PC-9 (cell line): ENCODE measurements around the gene WFDC12. TPM values are rescaled to one million over a fixed set of nuclear protein-coding genes. Genes with fewer than 3 reads are reported as not detected.
A peak's percentile ranks its signal among the peaks of the same experiment; 100 is the strongest.

Experiments
- BruUV-seq: library from RNA; stranded (reverse); fragments of 400-500 nt; replicated peaks from 2 replicates; lab custom pipeline; 2021; lab: Mats Ljungman, UMichigan
- CTCF ChIA-PET: fragments of 300-600 bp; sonication (Branson Sonifier 250); formaldehyde crosslinking; loops from one replicate; lab custom pipeline; 2022; ENCODE audit warnings: antibody characterized with exemption; lab: Charles Lee
- POLR2A ChIA-PET: fragments of 300-600 bp; sonication (Branson Sonifier 250); formaldehyde crosslinking; loops from one replicate; lab custom pipeline; 2022; ENCODE audit warnings: antibody characterized with exemption; ENCODE audit not compliant: unreplicated experiment; lab: Charles Lee
- DNase-seq, 2 experiments: peaks; one replicate each; pipeline versions ENCODE4 v3.0.0 to v3.0.0-alpha.2; 2015 to 2022; ENCODE audit warnings: mixed read lengths in 1 of 2
- H2AFZ ChIP-seq: fragments of 200-600 bp; sonication (generic); 2 replicates; pipeline ENCODE4 v1.8.1; 2017; ENCODE audit warnings: antibody characterized with exemption
- H3F3A ChIP-seq: fragments of 200-600 bp; sonication (generic); 2 replicates; pipeline ENCODE4 v1.8.1; 2017; ENCODE audit warnings: antibody characterized with exemption, mild to moderate bottlenecking, low read depth; ENCODE audit not compliant: insufficient read depth
- H3K27ac ChIP-seq: fragments of 200-600 bp; sonication (generic); 2 replicates; pipeline ENCODE4 v1.6.1; 2016; ENCODE audit warnings: mixed run types
- H3K27me3 ChIP-seq: fragments of 200-600 bp; sonication (generic); 2 replicates; pipeline ENCODE4 v1.6.1; 2016; ENCODE audit warnings: low read depth, mixed run types; ENCODE audit not compliant: insufficient read depth
- H3K36me3 ChIP-seq: fragments of 200-600 bp; sonication (generic); 2 replicates; pipeline ENCODE4 v1.6.1; 2016; ENCODE audit warnings: low read depth, mixed run types
- H3K4me1 ChIP-seq: fragments of 200-600 bp; sonication (generic); replicated peaks from 2 replicates; pipeline ENCODE4 v1.6.1; 2016; ENCODE audit warnings: mixed run types; ENCODE audit not compliant: insufficient read depth
- H3K4me2 ChIP-seq: fragments of 200-600 bp; sonication (generic); 2 replicates; pipeline ENCODE4 v1.6.1; 2017; ENCODE audit warnings: mixed run types
- H3K4me3 ChIP-seq: fragments of 200-600 bp; sonication (generic); 2 replicates; pipeline ENCODE4 v1.6.1; 2016; ENCODE audit warnings: mixed run types
- H3K79me2 ChIP-seq: fragments of 200-600 bp; sonication (generic); 2 replicates; pipeline ENCODE4 v1.6.1; 2017; ENCODE audit warnings: low read depth, mixed run types
- H3K9me2 ChIP-seq: fragments of 200-600 bp; sonication (generic); 2 replicates; pipeline ENCODE4 v1.8.1; 2017; ENCODE audit warnings: mild to moderate bottlenecking; ENCODE audit not compliant: insufficient read depth
- H3K9me3 ChIP-seq: fragments of 200-600 bp; sonication (generic); 2 replicates; pipeline ENCODE4 v1.8.1; 2016; ENCODE audit warnings: low read depth; ENCODE audit not compliant: insufficient read depth
- H4K20me1 ChIP-seq: fragments of 200-600 bp; sonication (generic); 2 replicates; pipeline ENCODE4 v1.8.1; 2017; ENCODE audit not compliant: insufficient read depth
- CTCF ChIP-seq: fragments of 200-600 bp; sonication (generic); conservative IDR thresholded peaks from 2 replicates; pipeline ENCODE4 v1.6.1; 2017; ENCODE audit warnings: mixed run types, antibody characterized with exemption, mild to moderate bottlenecking, moderate library complexity
- EZH2 ChIP-seq: fragments of 200-600 bp; sonication (generic); IDR thresholded peaks from 2 replicates; pipeline ENCODE4 v1.8.0; 2017; ENCODE audit warnings: antibody characterized with exemption, low read depth
- intact Hi-C: fragments of 100-400 bp; cut with micrococcal nuclease; formaldehyde crosslinking; loops from one replicate; pipeline ENCODE4 v1.10.0; 2022; ENCODE audit not compliant: unreplicated experiment
- total RNA-seq: library from RNA; stranded (reverse); gene quantifications from 2 replicates; pipeline ENCODE4 v1.2.3, GENCODE V29; 2021

The WFDC12 gene
- total RNA-seq, 1 experiment from 2014 or later: not detected

GRCh38 chr20:45094201-45094600, 30.1 kb downstream of the WFDC12 start:
- Histone ChIP-seq H3K9me2 (no peaks in the 10 kb centered on the region), H2AFZ (no peak overlapping the region), H3F3A (no peaks in the 10 kb centered on the region), H3K4me3 (no peak overlapping the region), H3K27ac (no peak overlapping the region), H3K27me3 (no peaks in the 10 kb centered on the region), H3K4me2 (no peak overlapping the region), H3K79me2 (no peaks in the 10 kb centered on the region), H3K4me1 (no peaks in the 10 kb centered on the region), H3K9me3 (no peaks in the 10 kb centered on the region), H3K36me3 (no peaks in the 10 kb centered on the region), H4K20me1 (no peaks in the 10 kb centered on the region)
- ChIA-PET CTCF (interaction anchor here (3.6 kb wide), 1 partner anchor 50 kb away, joined by 31 read pairs; no protein-coding TSS in a partner anchor), POLR2A (no interaction called here)
- TF ChIP-seq EZH2: no peak
- TF ChIP-seq CTCF: no peak
- peak in 1 of 2 experiments; percentile 3 for DNase-seq
- intact Hi-C loops: no loop called here
- BruUV-seq: no TSS peak

- Histone ChIP-seq H3K27ac (no peak overlapping the region), H2AFZ (no peak overlapping the region), H3K4me1 (peaks cover 6% of the 10 kb centered on the region), H3K9me3 (no peaks in the 10 kb centered on the region), H3K79me2 (no peaks in the 10 kb centered on the region), H3K27me3 (no peaks in the 10 kb centered on the region), H3K36me3 (no peaks in the 10 kb centered on the region), H3K4me3 (no peak overlapping the region), H3K9me2 (no peaks in the 10 kb centered on the region), H3F3A (no peaks in the 10 kb centered on the region; the same call in none of the 2 replicates), H4K20me1 (no peaks in the 10 kb centered on the region), H3K4me2 (no peak overlapping the region)
- CTCF ChIA-PET: interaction anchor here (0.5 to 0.6 kb wide), 2 partner anchors 129 to 866 kb away, joined by 3 read pairs; no protein-coding TSS in a partner anchor
- POLR2A ChIA-PET: interaction anchor here (0.6 kb wide), 1 partner anchor 678 kb away, joined by 3 read pairs; no protein-coding TSS in a partner anchor
- intact Hi-C loops: no loop called here
- DNase-seq: peak in 1 of 2 experiments; percentile 26
- TF ChIP-seq CTCF: no peak
- TF ChIP-seq EZH2: no peak
- BruUV-seq: no TSS peak
These were observed 31.4 kb downstream of the WFDC12 start for GRCh38 chr20:45092898-45093297.

GRCh38 chr20:45091366-45091765, 32.9 kb downstream of the WFDC12 start:
- peaks cover 14% of the 10 kb centered on the region for H3K4me1 ChIP-seq
- no peak overlapping the region for H3K4me3 ChIP-seq
- no peak overlapping the region for H3K27ac ChIP-seq
- no peaks in the 10 kb centered on the region for H3K27me3 ChIP-seq
- POLR2A ChIA-PET: no interaction called here
- no peak for TF ChIP-seq CTCF
- no peak for TF ChIP-seq EZH2
- H3K9me3 ChIP-seq: no peaks in the 10 kb centered on the region
- CTCF ChIA-PET: no interaction called here
- H3K4me2 ChIP-seq: no peak overlapping the region
- H3K36me3 ChIP-seq: no peaks in the 10 kb centered on the region
- no peaks in the 10 kb centered on the region for H3K9me2 ChIP-seq
- no peak overlapping the region for H2AFZ ChIP-seq
- no peaks in the 10 kb centered on the region for H3K79me2 ChIP-seq
- no peak for DNase-seq
- intact Hi-C loops: no loop called here
- no TSS peak for BruUV-seq
- H3F3A ChIP-seq: no peaks in the 10 kb centered on the region; the same call in none of the 2 replicates
- H4K20me1 ChIP-seq: no peaks in the 10 kb centered on the region
